Nephron (organoid): ENCODE data around the gene TBX15.

Experiments used
- H3K27ac Mint-ChIP-seq, 3 experiments: 2 replicates each; pipeline ENCODE4 v1.8.0; 2020; ENCODE audit warnings: mixed read lengths in 3 of 3, mild to moderate bottlenecking in 2 of 3, moderate library complexity in 1 of 3
- H3K27me3 Mint-ChIP-seq: 2 replicates; pipeline ENCODE4 v1.8.0; 2021; ENCODE audit warnings: low read depth, mild to moderate bottlenecking, moderate library complexity, mixed read lengths
- H3K36me3 Mint-ChIP-seq: 2 replicates; pipeline ENCODE4 v1.8.0; 2020; ENCODE audit warnings: low read depth, mixed read lengths
- H3K4me1 Mint-ChIP-seq: 2 replicates; pipeline ENCODE4 v1.8.0; 2020; ENCODE audit warnings: mixed read lengths
- H3K4me3 Mint-ChIP-seq, 3 experiments: 2 replicates each; pipeline ENCODE4 v1.8.0; 2020; ENCODE audit warnings: mild to moderate bottlenecking in 3 of 3, mixed read lengths in 3 of 3, moderate library complexity in 2 of 3
- H3K9me3 Mint-ChIP-seq: 2 replicates; pipeline ENCODE4 v1.8.0; 2020; ENCODE audit warnings: mixed read lengths
- TF ChIP-seq, protein P1 (sequence below), 3 experiments: fragments of 200-600 bp; sonication (generic); IDR thresholded peaks; one replicate each; pipeline ENCODE4 v1.5.0; 2021; ENCODE audit warnings: antibody characterized with exemption in 3 of 3; ENCODE audit not compliant: unreplicated experiment in 3 of 3

Gene TBX15

DNA sequence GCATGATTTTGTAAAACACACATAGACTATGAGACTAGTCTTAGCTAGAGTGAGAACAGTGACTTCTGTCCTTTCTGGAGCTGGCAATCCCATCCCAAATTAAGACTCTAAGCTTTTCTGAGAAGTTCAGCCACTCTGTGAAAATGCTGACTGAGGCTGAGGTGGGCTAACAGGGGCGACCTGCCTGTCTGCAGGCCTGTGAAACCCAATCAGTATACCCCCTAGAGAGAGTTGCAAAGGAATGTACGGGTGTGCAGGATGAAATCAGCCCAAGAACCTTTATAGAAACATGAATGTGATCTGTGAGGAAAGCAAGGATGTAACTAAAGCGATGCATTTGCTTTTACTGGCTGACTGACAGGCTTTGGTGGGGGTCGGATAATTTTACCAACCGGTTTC, 16.0 kb upstream of the TBX15 start:
- TF ChIP-seq, protein P1, sequence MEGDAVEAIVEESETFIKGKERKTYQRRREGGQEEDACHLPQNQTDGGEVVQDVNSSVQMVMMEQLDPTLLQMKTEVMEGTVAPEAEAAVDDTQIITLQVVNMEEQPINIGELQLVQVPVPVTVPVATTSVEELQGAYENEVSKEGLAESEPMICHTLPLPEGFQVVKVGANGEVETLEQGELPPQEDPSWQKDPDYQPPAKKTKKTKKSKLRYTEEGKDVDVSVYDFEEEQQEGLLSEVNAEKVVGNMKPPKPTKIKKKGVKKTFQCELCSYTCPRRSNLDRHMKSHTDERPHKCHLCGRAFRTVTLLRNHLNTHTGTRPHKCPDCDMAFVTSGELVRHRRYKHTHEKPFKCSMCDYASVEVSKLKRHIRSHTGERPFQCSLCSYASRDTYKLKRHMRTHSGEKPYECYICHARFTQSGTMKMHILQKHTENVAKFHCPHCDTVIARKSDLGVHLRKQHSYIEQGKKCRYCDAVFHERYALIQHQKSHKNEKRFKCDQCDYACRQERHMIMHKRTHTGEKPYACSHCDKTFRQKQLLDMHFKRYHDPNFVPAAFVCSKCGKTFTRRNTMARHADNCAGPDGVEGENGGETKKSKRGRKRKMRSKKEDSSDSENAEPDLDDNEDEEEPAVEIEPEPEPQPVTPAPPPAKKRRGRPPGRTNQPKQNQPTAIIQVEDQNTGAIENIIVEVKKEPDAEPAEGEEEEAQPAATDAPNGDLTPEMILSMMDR (IDR thresholded peaks at IDR 0.05; ENCODE audit: unreplicated experiment in 3 of 3): no peak
- H3K27me3 Mint-ChIP-seq: peaks cover 93% of the 10 kb centered on the region
- no peaks in the 10 kb centered on the region for H3K36me3 Mint-ChIP-seq
- peaks cover 35% of the 10 kb centered on the region for H3K4me1 Mint-ChIP-seq
- H3K9me3 Mint-ChIP-seq: peaks cover 11% of the 10 kb centered on the region
- H3K27ac Mint-ChIP-seq: no peak overlapping the region
- H3K4me3 Mint-ChIP-seq: no peak overlapping the region

DNA sequence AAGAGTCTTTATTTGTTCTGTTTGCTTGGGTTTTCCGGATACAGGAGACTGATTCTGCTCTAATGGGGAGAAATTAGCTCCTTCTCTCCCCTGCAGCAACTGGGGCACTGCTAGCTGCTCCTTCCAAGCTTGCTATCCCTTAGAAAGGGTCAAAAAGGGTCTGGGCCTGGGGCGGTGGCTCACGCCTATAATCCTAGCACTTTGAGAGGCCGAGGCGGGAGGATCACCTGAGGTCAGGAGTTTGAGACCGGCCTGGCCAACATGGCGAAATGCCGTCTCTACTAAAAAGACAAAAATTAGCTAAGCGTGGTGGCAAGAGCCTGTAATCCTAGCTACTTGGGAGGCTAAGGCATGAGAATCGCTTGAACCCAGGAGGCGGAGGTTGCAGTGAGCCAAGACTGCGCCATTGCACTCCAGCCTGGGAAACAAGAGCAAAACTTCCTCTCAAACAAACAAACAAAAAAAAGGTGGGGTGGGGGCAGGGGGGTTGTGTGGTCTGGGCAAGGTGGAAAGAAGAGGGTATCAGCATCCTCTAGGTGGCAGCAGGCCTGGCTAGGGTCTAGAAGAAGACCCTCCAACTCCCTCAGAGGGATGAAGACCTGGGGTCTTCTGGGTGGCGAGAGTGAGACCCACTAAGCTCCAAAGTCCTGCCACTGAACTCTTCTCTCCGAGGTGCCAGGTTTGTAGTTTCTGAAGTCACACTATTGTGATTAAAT, 15.4 kb upstream of the TBX15 start:
- no peak overlapping the region for H3K27ac Mint-ChIP-seq
- H3K4me1 Mint-ChIP-seq: peaks cover 35% of the 10 kb centered on the region
- TF ChIP-seq, protein P1 (IDR thresholded peaks at IDR 0.05; ENCODE audit: unreplicated experiment in 3 of 3): no peak
- peaks cover 8% of the 10 kb centered on the region for H3K9me3 Mint-ChIP-seq
- no peaks in the 10 kb centered on the region for H3K36me3 Mint-ChIP-seq
- H3K4me3 Mint-ChIP-seq: no peak overlapping the region
- H3K27me3 Mint-ChIP-seq: peaks cover 93% of the 10 kb centered on the region

DNA sequence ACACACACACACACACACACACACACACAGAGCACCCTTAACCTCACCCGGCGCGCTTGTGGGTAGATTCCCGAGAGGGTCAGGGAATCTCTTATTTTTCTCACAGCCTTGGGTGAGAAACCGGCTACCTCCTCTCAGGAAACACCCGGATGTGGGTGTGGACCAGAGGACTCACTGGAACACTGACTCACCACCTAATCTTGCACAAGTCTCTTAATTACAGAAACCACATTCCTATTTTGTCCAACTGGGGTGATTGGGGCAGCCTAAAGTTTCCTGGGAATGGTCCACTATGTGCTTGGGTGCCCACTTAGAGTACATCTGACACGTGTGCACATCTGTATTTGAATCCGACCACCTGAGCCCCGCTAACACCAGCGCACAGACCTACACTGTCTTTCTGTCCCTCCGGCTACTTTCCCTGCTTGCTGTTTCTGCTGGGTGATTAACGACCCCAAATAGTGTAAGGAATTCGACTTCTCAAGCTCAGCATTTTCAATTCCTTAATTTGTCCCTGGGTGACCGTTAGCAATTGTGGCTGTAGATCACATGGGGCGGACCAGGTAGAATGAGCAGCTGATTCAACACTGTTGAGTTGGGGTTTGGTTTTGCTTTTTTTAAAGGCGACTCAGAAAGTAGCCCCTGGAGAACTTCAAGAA, 14.0 kb upstream of the TBX15 start:
- Mint-ChIP-seq H3K4me3 (peak overlapping the region; percentile 68 to 81 (median 78)), H3K4me1 (peaks cover 38% of the 10 kb centered on the region), H3K9me3 (peaks cover 6% of the 10 kb centered on the region), H3K27me3 (peaks cover 97% of the 10 kb centered on the region), H3K27ac (peak overlapping the region in 1 of 3 experiments; percentile 5), H3K36me3 (no peaks in the 10 kb centered on the region)
- TF ChIP-seq, protein P1 (IDR thresholded peaks at IDR 0.05; ENCODE audit: unreplicated experiment in 3 of 3): no peak

DNA sequence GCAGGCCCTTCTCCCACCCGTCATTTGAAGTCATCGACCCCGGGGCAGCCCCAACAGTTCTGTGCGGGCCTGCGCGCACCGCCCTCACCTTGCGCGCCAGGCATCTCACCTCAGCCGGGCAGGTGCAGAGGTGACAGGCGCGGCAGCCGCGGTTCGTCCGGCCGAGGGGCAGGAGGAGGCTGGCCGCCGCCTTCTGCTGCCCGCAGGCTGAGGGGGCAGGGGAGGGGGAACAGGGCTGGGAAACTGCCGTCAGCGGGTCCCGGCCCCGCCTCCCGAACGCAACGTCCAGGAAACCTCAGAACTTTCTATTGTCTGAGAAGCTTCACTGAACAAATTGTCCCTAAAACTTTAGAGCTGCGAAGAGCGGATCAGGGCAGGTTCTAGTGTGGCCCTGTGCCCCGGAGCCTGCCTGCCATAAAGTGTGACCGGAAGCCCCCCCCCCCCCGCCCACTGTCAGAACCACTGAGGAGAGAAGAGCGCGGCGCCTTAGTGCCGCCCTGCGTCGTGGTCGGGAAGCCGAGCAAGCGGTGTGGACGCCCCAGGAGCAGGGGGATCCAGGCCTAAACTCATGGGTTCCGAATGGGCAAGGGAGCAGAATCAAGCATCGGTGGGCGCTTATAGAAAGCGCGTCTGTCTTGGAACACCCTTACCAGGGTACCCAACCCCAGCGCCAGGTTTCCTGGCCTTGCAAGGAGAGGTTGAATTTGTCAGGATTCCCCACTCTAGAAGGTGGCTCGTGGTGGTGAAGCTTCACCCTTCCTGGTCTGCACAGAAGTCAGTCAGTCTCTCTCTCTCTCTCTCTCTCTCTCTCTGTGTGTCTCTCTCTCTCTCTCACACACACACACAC, 13.3 kb upstream of the TBX15 start:
- no peak overlapping the region for H3K27ac Mint-ChIP-seq
- TF ChIP-seq, protein P1 (IDR thresholded peaks at IDR 0.05; ENCODE audit: unreplicated experiment in 3 of 3): no peak
- peaks cover 97% of the 10 kb centered on the region for H3K27me3 Mint-ChIP-seq
- H3K36me3 Mint-ChIP-seq: no peaks in the 10 kb centered on the region
- peaks cover 5% of the 10 kb centered on the region for H3K9me3 Mint-ChIP-seq
- H3K4me1 Mint-ChIP-seq: peaks cover 38% of the 10 kb centered on the region
- peak overlapping the region; percentile 68 to 81 (median 78) for H3K4me3 Mint-ChIP-seq

DNA sequence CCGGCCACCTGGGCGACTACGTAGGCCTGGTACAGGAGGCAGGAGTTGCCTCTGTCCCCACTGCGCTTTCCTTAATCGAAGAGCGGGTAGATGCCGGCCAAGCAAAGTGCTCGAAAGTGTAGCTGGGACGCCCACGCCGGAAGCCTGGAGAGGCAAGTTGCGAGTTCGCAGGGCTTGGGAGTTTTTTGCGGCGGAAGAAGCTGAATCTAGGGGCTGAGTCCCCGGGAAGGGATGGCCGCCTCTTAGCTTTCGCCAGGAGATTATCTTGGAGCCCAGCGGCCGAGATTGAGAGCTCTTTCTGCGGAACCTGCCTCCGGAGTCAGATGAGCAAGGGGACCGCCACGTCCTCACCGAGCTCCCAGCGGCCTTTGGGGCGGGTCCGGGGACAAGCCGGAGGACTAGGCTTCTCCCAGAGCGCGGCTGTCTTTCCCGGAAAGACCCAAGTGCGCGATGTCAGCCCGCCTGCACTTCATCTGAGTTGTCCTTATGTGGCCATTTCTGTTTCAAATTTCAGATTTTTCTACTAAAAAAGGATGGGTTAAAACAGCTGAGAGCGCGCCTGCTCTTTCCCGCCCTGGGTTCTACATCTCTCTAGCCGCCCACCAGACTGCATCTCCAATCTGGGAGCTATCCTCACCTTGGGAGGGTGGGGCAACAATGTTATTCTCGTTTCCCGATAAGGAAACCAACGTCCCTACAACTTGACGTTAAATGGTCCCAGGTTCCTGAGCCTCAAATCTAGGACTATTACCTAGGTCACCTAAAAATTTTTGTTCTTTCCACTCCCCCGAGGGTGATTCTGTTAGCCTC, 12.4 kb upstream of the TBX15 start:
- H3K27ac Mint-ChIP-seq: no peak overlapping the region
- peaks cover 38% of the 10 kb centered on the region for H3K4me1 Mint-ChIP-seq
- H3K9me3 Mint-ChIP-seq: peaks cover under 1% of the 10 kb centered on the region

More for the DNA sequence above, 12.4 kb upstream of the TBX15 start:
- no peaks in the 10 kb centered on the region for H3K36me3 Mint-ChIP-seq
- H3K4me3 Mint-ChIP-seq: peak overlapping the region; percentile 65 to 77 (median 73)
- TF ChIP-seq, protein P1 (IDR thresholded peaks at IDR 0.05; ENCODE audit: unreplicated experiment in 3 of 3): no peak
- peaks cover 97% of the 10 kb centered on the region for H3K27me3 Mint-ChIP-seq
